HEK293 (cell line): ENCODE results near the gene LMAN1L.

Source experiments
- GLIS1 ChIP-seq: fragments of 450-650 bp; formaldehyde crosslinking; IDR thresholded peaks from 2 replicates; pipeline ENCODE4 v1.5.1; 2016; ENCODE audit warnings: missing biosample characterization, missing genetic modification characterization
- KLF1 ChIP-seq: fragments of 450-650 bp; formaldehyde crosslinking; IDR thresholded peaks from 2 replicates; pipeline ENCODE4 v1.5.1; 2016; ENCODE audit warnings: missing biosample characterization, missing genetic modification characterization
- KLF17 ChIP-seq: fragments of 450-650 bp; formaldehyde crosslinking; IDR thresholded peaks from 2 replicates; pipeline ENCODE4 v1.5.1; 2016; ENCODE audit warnings: missing biosample characterization, missing genetic modification characterization
- SP2 ChIP-seq: fragments of 450-650 bp; formaldehyde crosslinking; IDR thresholded peaks from 2 replicates; pipeline ENCODE4 v1.5.1; 2016; ENCODE audit warnings: missing biosample characterization, missing genetic modification characterization
- ZBTB44 ChIP-seq: fragments of 450-650 bp; IDR thresholded peaks from 2 replicates; pipeline ENCODE4 v1.5.1; 2018; ENCODE audit warnings: missing biosample characterization, mild to moderate bottlenecking, missing genetic modification characterization
- ZFP37 ChIP-seq: fragments of 450-650 bp; formaldehyde crosslinking; IDR thresholded peaks from 2 replicates; pipeline ENCODE4 v1.5.1; 2016; ENCODE audit warnings: missing biosample characterization, missing genetic modification characterization
- ZNF24 ChIP-seq: fragments of 450-650 bp; formaldehyde crosslinking; IDR thresholded peaks from 2 replicates; pipeline ENCODE4 v1.5.1; 2016; ENCODE audit warnings: missing biosample characterization, missing genetic modification characterization
- ZNF311 ChIP-seq: fragments of 450-650 bp; formaldehyde crosslinking; IDR thresholded peaks from 2 replicates; pipeline ENCODE4 v1.5.1; 2017; ENCODE audit warnings: missing biosample characterization, missing genetic modification characterization, borderline replicate concordance
- ZNF335 ChIP-seq: fragments of 450-650 bp; formaldehyde crosslinking; conservative IDR thresholded peaks from 2 replicates; pipeline ENCODE4 v1.5.1; 2016; ENCODE audit warnings: missing biosample characterization, missing genetic modification characterization
- ZNF555 ChIP-seq: fragments of 450-650 bp; formaldehyde crosslinking; conservative IDR thresholded peaks from 2 replicates; pipeline ENCODE4 v1.5.1; 2017; ENCODE audit warnings: missing biosample characterization, mild to moderate bottlenecking, missing genetic modification characterization, inconsistent platforms
- ZNF621 ChIP-seq: fragments of 450-650 bp; formaldehyde crosslinking; IDR thresholded peaks from 2 replicates; pipeline ENCODE4 v1.5.1; 2017; ENCODE audit warnings: missing biosample characterization, missing genetic modification characterization
- ZSCAN30 ChIP-seq: fragments of 450-650 bp; IDR thresholded peaks from 2 replicates; pipeline ENCODE4 v1.5.1; 2018; ENCODE audit warnings: missing biosample characterization, mild to moderate bottlenecking, missing genetic modification characterization, moderate library complexity
- TF ChIP-seq, protein P1 (sequence below): fragments of 450-650 bp; formaldehyde crosslinking; IDR thresholded peaks from 2 replicates; pipeline ENCODE4 v1.5.1; 2016; ENCODE audit warnings: missing biosample characterization, missing genetic modification characterization
- TF ChIP-seq, protein P2 (sequence below): fragments of 450-650 bp; formaldehyde crosslinking; IDR thresholded peaks from 2 replicates; pipeline ENCODE4 v1.5.1; 2016; ENCODE audit warnings: missing biosample characterization, missing genetic modification characterization

DNA sequence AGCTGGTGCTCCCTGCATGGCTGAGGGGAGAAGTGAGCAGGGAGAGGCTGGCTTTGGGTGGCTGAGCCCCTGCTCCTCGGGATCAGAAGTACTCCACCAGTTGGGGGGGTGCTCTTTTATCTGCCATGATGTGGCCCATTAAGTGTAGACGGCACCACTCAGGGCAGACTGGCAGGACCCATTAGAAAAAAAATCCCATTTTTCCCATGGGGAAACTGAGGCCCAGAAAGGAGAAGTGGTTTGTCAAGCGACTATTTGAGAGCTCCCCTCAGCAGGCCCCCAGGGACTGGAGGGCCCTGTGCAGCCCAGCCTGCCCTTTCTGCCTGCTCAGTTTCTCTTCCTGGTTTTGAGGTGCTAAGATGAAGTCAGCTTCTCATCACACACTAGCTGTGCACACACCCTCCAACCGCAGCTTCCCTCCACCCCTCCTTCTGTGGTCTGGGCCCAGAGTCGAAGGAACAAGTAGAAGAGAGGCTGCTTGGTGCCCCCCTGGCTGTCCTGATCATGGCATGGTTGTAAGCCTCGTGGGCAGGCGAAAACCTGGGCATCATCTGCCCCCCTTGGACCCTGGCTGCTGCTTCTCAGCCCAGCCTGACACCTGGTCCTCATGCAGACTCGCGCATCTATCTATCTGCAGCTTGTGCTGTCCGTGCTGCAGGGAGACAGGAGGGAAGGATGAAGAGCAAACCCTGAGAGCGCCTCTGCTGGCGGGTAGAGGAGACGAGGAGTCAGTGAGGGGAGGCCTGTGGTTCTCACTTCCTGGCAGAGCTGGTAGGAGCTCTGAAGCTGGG is 25.2 kb upstream of the LMAN1L start:
- TF ChIP-seq ZNF335 (tag by site-specific recombination) (peak; percentile 99), ZBTB44 (tag by site-specific recombination) (peak; percentile 94), SP2 (tag by site-specific recombination) (peak; percentile 43), ZNF555 (tag by site-specific recombination) (no peak), ZNF24 (tag by site-specific recombination) (peak; percentile 22; the same call in 1 of the 2 replicates), KLF17 (peak; percentile 59; the same call in 1 of the 2 replicates), ZFP37 (tag by site-specific recombination) (no peak), ZNF621 (no peak), ZSCAN30 (tag by site-specific recombination) (peak; percentile 76), GLIS1 (peak; percentile 50; the same call in 1 of the 2 replicates), KLF1 (0 out of 2 replicates have a peak, but pooled peaks have one; percentile 25), ZNF311 (no peak)
- TF ChIP-seq, protein P1, sequence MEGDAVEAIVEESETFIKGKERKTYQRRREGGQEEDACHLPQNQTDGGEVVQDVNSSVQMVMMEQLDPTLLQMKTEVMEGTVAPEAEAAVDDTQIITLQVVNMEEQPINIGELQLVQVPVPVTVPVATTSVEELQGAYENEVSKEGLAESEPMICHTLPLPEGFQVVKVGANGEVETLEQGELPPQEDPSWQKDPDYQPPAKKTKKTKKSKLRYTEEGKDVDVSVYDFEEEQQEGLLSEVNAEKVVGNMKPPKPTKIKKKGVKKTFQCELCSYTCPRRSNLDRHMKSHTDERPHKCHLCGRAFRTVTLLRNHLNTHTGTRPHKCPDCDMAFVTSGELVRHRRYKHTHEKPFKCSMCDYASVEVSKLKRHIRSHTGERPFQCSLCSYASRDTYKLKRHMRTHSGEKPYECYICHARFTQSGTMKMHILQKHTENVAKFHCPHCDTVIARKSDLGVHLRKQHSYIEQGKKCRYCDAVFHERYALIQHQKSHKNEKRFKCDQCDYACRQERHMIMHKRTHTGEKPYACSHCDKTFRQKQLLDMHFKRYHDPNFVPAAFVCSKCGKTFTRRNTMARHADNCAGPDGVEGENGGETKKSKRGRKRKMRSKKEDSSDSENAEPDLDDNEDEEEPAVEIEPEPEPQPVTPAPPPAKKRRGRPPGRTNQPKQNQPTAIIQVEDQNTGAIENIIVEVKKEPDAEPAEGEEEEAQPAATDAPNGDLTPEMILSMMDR (tag by site-specific recombination), result peak; percentile 89
- TF ChIP-seq, protein P2, sequence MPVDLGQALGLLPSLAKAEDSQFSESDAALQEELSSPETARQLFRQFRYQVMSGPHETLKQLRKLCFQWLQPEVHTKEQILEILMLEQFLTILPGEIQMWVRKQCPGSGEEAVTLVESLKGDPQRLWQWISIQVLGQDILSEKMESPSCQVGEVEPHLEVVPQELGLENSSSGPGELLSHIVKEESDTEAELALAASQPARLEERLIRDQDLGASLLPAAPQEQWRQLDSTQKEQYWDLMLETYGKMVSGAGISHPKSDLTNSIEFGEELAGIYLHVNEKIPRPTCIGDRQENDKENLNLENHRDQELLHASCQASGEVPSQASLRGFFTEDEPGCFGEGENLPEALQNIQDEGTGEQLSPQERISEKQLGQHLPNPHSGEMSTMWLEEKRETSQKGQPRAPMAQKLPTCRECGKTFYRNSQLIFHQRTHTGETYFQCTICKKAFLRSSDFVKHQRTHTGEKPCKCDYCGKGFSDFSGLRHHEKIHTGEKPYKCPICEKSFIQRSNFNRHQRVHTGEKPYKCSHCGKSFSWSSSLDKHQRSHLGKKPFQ (tag by site-specific recombination), result no peak
